ENCODE data around the gene CDC25B.

CDC25B gene

GRCh38 chr20:3795511-3796468, at the start of gene CDC25B:
Gene CDC25B (plus strand): TSS chr20:3796310. CDS start chr20:3796532, 222 bp downstream.
- DNase-seq = peak; percentile 86 to 87

- no peak for DNase-seq
These were observed 48.6 kb upstream of the CDC25B start for GRCh38 chr20:3747471-3747870.

GRCh38 chr20:3748073-3748472, 48.0 kb upstream of the CDC25B start:
- no peak for DNase-seq

- DNase-seq = no peak
These were observed 46.9 kb upstream of the CDC25B start for GRCh38 chr20:3749087-3749688.

- DNase-seq = peak in 1 of 2 experiments; percentile 13
These were observed 46.2 kb upstream of the CDC25B start for GRCh38 chr20:3749689-3750531.

GRCh38 chr20:3751305-3751674, 44.8 kb upstream of the CDC25B start:
- no peak for DNase-seq

GRCh38 chr20:3751675-3752385, 44.3 kb upstream of the CDC25B start:
- DNase-seq = peak; percentile 46 to 54

GRCh38 chr20:3752386-3752759, 43.7 kb upstream of the CDC25B start:
- DNase-seq = no peak

GRCh38 chr20:3753098-3753497, 43.0 kb upstream of the CDC25B start:
- peak; percentile 54 to 60 for DNase-seq

- no peak for DNase-seq
These were observed 42.4 kb upstream of the CDC25B start for GRCh38 chr20:3753501-3754275.

GRCh38 chr20:3754276-3754630, 41.9 kb upstream of the CDC25B start:
- no peak for DNase-seq

- no peak for DNase-seq
These were observed 40.8 kb upstream of the CDC25B start for GRCh38 chr20:3755269-3755668.

GRCh38 chr20:3755814-3756480, 40.2 kb upstream of the CDC25B start:
- DNase-seq = no peak

- no peak for DNase-seq
These were observed 38.8 kb upstream of the CDC25B start for GRCh38 chr20:3757268-3757667.

GRCh38 chr20:3758566-3758965, 37.5 kb upstream of the CDC25B start:
- no peak for DNase-seq

- no peak for DNase-seq
These were observed 36.7 kb upstream of the CDC25B start for GRCh38 chr20:3759316-3759823.

- no peak for DNase-seq
These were observed 36.2 kb upstream of the CDC25B start for GRCh38 chr20:3759884-3760283.

- no peak for DNase-seq
These were observed 35.3 kb upstream of the CDC25B start for GRCh38 chr20:3760655-3761348.

- DNase-seq = no peak
These were observed 32.2 kb upstream of the CDC25B start for GRCh38 chr20:3763671-3764601.
